NCI-H2107 treated with DMSO at 0.1 percent for 48 hours (cell line): ENCODE results near the gene PODXL.
"Not testable (repeated sequence)": the region's sequence is repeated elsewhere in the genome, so short reads cannot be mapped to it uniquely, and the experiment has no call there.

Source experiments
- DNase-seq: peaks from one replicate; lab custom pipeline; 2025; ENCODE audit not compliant: unreplicated experiment; lab: John Stamatoyannopoulos, UW

Gene PODXL

GRCh38 chr7:131538071-131538812 lies 18.2 kb downstream of the PODXL start:
- DNase-seq, result no peak

- no peak for DNase-seq
These were observed 18.9 kb downstream of the PODXL start for GRCh38 chr7:131537571-131537978.

- DNase-seq, result no peak
These were observed 20.0 kb downstream of the PODXL start for GRCh38 chr7:131536361-131536849.

GRCh38 chr7:131533566-131534561 lies 22.6 kb downstream of the PODXL start:
- no peak for DNase-seq

GRCh38 chr7:131533151-131533559 lies 23.3 kb downstream of the PODXL start:
- DNase-seq, result no peak

- no peak for DNase-seq
These were observed 23.8 kb downstream of the PODXL start for GRCh38 chr7:131532570-131533091.

- no peak for DNase-seq
These were observed 26.3 kb downstream of the PODXL start for GRCh38 chr7:131530137-131530536.

GRCh38 chr7:131529617-131530016 lies 26.8 kb downstream of the PODXL start:
- no peak for DNase-seq

- DNase-seq, result no peak
These were observed 27.2 kb downstream of the PODXL start for GRCh38 chr7:131529179-131529578.

GRCh38 chr7:131527456-131527855 lies 29.0 kb downstream of the PODXL start:
- no peak for DNase-seq

GRCh38 chr7:131525820-131526219 lies 30.6 kb downstream of the PODXL start:
- DNase-seq, result no peak

GRCh38 chr7:131524703-131525102 lies 31.7 kb downstream of the PODXL start:
- no peak for DNase-seq

GRCh38 chr7:131524115-131524514 lies 32.3 kb downstream of the PODXL start:
- no peak for DNase-seq

- DNase-seq, result no peak
These were observed 34.0 kb downstream of the PODXL start for GRCh38 chr7:131522325-131522930.

GRCh38 chr7:131521651-131522163 lies 34.7 kb downstream of the PODXL start:
- DNase-seq, result peak; percentile 27

- DNase-seq, result no peak
These were observed 37.8 kb downstream of the PODXL start for GRCh38 chr7:131518626-131519025.

GRCh38 chr7:131517218-131517923 lies 39.1 kb downstream of the PODXL start:
- DNase-seq, result no peak

GRCh38 chr7:131515471-131515870 lies 41.0 kb downstream of the PODXL start:
- not testable (repeated sequence) for DNase-seq

GRCh38 chr7:131513245-131514061 lies 43.0 kb downstream of the PODXL start:
- DNase-seq, result peak; percentile 91
